NCI-H1092 (cell line): ENCODE measurements around the gene TLR4.

ENCODE experiments used
- DNase-seq: peaks from one replicate; lab custom pipeline; 2025; lab: John Stamatoyannopoulos, UW

TLR4 gene

DNA sequence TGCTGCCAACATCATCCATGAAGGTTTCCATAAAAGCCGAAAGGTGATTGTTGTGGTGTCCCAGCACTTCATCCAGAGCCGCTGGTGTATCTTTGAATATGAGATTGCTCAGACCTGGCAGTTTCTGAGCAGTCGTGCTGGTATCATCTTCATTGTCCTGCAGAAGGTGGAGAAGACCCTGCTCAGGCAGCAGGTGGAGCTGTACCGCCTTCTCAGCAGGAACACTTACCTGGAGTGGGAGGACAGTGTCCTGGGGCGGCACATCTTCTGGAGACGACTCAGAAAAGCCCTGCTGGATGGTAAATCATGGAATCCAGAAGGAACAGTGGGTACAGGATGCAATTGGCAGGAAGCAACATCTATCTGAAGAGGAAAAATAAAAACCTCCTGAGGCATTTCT, 10.1 kb downstream of the TLR4 start:
- no peak for DNase-seq

DNA sequence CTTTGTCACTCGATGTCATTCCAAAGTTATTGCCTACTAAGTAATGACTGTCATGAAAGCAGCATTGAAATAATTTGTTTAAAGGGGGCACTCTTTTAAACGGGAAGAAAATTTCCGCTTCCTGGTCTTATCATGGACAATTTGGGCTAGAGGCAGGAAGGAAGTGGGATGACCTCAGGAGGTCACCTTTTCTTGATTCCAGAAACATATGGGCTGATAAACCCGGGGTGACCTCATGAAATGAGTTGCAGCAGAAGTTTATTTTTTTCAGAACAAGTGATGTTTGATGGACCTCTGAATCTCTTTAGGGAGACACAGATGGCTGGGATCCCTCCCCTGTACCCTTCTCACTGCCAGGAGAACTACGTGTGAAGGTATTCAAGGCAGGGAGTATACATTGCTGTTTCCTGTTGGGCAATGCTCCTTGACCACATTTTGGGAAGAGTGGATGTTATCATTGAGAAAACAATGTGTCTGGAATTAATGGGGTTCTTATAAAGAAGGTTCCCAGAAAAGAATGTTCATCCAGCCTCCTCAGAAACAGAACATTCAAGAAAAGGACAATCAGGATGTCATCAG, 11.3 kb downstream of the TLR4 start:
- no peak for DNase-seq

DNA sequence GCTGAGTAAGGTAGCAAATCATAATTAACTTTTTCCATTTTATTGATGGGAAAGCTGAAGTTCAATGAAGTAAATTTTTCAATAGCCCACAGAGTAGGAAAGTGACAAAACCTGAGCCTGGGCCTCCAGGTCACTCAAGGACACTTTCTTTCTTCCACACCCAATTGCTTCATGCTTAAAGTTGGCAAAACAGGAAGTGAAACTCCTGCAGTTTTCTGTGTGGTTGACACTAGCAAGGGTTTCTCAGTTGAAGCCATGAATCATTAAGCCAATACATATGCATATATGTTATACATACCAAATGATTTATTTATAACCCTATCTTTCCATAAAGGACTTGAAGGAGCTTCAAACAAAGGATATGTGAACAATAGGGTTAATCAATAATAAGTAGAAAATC, 13.9 kb downstream of the TLR4 start:
- DNase-seq = no peak

DNA sequence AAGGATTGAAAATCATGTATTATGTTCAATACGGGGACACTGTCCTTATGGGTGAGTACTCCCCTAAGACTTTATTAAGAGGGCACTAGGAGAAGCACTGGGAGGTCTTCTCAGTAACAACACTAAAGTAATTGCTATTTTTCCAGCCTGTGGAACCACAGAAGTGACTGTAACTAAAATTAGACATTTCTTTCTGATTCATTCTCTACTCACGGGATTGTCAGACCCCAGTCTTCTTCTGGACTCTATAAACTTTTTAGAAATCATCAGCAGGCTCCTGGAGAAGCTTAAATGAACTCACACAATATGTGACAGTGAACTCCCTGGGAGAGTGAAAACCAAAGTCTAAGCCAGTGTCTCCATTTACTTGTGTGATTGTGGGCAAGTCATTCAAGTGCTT, 14.5 kb downstream of the TLR4 start:
- DNase-seq = no peak

DNA sequence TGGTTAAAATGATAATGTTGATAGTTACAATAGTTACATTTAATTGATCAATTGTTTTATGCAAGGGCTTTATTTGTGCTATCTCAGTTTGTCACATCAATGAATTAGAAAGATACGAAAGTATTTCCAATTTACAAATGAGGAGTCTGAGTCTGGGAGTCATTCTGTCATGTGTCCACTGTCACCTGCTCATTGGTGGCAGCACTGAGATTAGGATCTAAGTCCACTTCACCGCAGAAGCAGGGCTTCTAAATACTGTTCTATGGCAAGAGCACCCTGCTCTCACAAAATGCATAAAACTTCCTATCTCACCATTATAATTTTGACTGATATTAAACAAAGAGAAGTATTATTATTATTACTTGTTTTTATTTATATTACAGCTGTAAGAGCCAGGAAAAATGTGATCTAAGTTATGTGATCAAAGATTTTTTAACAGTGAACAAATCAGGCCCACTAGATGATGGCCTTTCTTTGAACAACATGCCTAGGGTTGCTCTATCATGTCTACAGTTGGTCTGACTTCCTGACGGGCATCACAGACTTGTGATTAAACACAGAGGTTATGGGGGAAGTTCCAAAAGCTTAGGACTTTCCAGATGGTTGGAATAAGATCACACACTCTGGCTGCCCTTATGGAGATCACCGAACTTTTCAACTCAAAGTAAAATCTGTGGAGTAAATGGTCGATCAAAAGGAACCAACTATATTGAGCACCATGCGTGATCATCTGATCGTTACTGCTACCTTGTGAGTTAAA, 15.1 kb downstream of the TLR4 start:
- DNase-seq = no peak

DNA sequence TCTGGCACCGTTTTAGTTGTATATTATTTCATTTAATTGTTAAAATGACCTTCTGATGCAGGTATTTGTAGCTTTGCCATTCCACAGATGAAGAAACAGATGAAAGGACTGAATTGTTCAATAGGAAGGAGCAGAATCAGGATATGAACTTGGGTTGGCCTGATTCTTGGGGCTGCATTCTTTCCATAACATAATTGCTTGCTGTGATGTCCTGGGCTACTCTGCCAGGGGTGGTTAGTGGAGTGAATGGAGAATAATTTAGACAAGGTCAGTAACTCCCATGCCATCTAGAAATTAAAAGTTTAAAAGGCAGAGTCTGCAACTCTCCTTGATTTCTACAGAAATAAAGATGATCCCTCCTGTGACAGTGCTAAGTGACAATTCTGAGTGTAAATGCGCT, 15.9 kb downstream of the TLR4 start:
- no peak for DNase-seq

DNA sequence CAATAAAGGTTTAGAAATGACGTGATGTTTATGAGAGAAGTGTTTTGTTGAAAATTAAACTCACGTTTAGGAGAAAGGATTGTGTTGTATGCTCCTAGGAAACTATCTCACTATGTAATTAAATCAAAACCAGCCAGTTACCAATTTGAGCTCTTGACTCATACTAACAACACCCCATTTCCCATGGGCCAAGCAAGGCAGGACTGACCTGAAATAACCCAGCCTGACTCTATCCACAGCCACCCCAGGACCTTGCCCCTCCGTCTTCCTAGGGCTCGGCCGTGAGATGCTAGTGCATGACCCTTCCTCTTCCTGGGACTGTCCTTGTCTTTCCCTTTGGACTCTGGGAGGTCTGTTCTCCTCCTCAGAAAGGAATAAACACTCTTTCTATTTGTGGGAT, 16.4 kb downstream of the TLR4 start:
- no peak for DNase-seq

DNA sequence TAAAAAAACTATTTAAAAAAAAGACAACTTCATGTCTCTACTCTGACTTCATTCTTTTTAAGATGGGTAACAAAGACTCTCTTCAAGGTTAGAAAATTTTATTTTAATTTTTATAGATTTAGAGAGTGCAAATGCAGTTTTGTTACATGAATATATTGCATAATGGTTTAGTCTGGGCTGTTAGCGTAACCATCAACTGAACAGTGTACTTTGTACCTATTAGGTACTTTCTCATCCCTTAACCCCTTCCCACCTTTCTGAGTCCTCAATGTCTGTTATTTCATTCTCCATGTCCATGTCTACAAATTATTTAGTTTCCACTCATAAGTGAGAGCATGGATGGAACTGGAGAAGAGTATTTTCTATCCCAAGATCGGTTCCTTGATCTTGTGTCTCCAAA, 16.8 kb downstream of the TLR4 start:
- DNase-seq = no peak

DNA sequence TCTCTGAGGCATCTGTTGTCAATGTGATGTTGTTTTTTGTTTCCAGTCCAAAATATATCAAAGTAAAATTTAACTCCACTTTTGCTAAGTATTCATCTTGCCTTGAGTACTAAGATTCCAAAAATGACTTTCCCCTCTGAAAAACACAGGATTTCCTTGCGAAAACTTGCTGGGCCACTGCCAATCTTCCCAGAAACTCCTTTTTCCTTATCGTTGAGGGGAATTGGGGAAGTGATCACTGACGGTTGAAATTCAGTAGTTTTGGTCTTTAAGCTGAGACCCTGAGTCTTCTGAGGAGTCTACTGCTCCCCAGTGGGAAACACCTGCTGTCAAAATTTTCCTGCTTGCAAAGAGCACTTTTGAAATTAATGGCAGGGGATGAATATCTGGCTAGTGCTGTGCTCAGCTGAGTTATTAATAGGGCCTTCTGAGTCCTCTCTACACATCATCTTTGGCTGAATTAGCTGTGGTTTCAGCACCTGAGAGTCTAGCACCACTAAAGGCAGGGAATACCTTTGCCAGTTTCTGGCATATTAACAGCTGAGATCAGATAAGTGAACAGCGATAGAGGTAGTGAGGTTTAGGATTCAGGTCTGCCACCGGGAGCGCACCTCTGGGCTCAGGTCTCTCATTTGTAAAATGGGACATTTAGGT, 18.0 kb downstream of the TLR4 start:
- DNase-seq = no peak

DNA sequence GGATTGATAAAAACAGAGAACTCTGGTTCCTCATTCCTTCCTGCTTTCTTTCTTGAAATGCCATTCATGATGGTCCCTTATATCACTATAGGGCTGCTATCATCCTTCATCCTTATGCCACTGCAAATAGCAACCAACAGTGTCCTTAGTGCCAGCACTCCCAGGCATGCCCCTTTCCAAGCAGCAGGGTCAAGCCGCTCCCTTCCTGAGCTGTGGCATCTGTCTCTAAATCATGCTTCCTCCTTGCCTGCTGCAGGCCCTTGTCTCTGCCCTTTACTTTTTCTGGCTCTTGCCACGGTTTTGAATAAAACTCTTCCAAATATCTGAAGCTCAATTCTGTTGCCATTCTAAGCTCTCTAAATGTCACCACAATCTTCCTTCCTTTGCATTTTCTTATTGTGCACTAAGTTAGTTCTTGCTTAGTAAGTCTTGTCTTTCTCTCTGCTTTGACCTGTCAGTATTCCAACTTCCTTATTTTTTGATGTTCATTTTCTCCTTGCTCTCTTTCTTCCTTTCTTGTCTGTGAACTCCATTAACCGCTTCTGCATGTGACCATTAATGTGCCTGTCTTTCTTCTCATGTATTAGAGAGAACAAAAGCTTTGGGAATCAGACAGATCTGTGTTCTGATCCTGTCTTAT, 19.9 kb downstream of the TLR4 start:
- no peak for DNase-seq

DNA sequence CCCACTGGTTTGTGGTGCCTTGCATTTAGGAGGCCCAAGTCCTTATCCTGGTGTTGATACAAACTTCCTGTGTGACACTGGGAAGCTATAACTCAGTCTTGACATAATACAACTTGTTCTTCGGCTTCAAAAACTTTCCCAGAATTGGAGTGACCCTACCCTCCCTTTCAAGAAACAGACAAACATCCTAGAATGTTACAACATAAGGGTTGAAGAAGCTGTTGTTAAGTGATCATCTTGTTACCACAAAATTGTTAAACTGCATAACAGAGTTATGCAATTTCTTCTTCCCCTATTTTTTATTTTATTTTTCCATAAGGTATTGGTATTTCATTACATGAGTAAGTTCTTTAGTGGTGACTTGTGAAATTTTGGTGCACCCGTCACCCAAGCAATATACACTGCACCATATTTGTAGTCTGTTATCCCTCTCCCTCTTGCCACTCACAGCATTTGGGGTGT, 21.3 kb downstream of the TLR4 start:
- DNase-seq = no peak

DNA sequence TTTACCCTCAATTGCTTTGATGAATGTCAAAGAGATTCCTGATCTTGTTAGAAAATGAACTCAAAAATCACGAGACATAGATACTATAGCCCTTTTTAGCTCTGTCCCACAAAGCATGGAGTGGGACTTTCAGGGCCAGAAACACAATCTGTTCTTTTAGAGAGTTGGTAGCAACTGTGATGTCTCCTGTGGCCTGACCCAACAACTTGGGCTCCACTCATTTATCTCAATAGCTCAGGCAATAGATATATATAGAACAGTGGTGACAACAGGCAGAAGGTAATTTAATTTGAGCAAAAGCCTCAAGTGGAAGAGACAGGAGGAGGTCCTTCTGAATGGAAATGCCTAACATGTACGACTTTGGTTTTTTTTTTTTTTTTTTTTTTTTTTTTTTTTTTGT, 25.2 kb downstream of the TLR4 start:
- DNase-seq = no peak

DNA sequence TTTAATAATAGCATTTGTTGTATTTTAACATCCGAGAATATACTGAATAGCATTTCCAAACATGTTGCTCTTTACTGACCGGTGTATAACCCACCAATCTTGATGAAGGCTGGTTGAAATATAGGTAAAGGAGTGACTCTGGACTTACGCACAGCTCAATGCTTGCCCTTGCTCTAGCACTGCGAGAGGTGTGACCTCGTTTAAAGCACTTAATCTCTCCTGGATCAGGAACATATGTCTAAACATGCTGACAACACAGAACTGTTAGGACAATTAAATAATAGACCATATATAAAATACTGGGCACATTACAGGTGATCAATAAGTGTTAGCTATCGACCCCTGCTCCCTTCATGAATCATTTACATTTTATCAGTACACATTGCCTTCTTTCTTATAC, 28.3 kb downstream of the TLR4 start:
- no peak for DNase-seq

DNA sequence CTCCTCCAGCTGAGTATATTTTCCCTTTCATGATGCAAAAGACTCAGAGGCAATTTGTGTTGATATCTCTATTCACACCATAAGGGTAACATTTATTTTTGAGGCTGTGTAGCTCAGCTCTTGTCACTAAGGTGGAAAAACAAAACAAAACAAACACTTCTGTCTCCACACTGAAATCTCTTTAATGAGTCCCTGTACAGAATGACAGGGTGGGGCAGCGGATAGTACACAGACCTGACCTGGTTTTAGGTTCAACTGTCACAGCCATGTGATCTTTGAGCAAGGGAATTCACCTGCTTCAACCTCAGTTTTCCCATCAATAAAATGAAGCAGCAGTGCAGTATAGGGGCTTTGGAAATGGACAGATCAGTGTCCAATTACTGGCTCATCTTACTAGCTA, 29.3 kb downstream of the TLR4 start:
- no peak for DNase-seq

DNA sequence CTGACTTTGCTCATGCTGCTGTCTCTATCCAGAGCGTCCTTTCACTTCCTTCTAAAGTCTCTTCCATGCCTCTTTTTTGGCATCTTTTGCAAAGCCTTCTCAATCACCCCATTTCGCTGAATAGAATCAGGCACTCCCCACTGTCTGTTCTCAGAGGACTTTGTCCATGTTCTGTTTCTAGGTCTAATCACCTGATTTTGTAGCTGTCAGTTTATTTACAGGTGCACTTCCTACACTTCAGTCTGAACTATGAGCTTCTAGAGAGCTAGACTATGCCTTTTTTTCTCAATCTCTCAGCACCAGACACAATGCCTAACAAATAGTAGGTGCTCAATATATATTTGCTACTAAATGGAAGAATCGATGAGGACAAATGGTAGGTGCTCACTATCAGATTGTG, 29.9 kb downstream of the TLR4 start:
- no peak for DNase-seq

DNA sequence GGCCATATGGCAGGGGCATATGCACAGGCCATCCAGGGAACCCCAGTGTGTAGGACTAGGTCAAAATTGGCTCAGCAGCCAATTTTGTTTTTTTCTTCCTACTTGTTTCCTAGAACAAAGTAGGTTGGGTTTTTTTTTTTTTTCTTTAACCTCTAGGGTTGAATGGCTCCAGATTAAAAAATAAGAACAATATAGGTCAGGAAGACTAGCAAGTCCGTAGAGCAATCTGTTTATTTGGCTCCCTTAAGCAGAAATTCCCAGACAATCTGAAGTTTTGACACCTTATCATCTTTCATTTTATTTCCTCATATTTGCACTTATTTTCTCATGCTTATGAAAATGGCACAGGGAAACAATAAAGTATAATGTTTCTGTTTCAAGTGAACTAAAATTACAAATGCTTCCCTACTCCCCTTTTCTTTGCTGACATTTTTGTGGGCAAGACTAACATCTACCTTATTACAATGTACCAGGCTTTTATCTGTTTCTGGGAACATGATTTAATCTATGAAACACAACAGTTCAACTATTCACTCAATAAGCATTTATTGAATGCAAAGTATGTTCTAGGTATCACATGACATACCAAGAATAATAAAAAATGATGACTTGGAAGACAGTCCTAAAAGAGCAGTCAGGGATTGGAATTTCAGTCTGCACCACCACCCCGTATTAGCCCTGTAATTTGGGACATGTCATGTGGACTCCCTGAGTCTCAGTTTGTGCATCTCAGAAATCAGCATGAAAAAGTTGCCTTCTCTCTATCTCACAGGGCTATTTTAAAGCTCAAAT, 30.5 kb downstream of the TLR4 start:
- DNase-seq = no peak

DNA sequence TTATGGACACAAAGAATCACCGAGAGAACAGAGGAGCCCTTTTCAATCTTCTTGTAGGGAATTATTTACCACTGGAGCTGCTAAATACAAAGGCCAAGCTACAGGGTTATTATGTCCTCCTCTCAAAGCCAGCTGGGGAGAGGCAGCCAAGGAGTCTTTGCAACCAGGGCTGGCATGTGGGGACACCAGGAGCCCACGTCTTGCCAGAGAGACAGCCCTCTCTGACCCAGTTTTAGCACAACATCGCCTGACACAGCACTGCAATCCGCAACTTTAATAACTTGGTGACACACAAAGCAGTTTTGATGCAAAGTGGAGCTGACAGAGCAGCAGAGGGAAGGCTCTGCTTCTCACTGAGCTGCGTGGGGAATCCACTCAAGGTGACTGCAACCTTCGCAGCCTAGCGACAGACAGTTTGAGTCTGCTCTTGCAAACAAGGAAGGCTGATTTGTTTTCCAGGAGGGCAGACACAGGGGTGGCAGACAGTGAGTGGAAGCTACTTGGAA, 33.6 kb downstream of the TLR4 start:
- no peak for DNase-seq

DNA sequence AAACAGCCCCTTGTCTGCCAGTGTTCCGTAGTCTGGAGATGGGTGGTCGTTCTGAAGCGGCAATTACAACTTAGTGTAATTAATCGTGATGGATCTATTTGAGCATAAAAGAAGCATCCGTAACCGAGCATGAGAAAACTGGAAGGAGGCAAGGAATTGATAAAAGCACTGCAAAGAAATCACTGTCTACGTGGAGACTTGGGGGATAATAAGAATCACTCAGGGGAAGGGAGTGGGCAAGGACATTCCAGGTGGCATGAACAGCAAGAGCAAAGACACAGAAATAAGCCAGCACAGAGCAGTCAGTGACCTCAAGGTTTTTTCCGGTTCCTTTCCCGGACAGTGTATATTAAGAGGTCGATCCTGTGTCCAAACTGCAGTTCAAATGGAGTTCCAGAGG, 35.0 kb downstream of the TLR4 start:
- no peak for DNase-seq

DNA sequence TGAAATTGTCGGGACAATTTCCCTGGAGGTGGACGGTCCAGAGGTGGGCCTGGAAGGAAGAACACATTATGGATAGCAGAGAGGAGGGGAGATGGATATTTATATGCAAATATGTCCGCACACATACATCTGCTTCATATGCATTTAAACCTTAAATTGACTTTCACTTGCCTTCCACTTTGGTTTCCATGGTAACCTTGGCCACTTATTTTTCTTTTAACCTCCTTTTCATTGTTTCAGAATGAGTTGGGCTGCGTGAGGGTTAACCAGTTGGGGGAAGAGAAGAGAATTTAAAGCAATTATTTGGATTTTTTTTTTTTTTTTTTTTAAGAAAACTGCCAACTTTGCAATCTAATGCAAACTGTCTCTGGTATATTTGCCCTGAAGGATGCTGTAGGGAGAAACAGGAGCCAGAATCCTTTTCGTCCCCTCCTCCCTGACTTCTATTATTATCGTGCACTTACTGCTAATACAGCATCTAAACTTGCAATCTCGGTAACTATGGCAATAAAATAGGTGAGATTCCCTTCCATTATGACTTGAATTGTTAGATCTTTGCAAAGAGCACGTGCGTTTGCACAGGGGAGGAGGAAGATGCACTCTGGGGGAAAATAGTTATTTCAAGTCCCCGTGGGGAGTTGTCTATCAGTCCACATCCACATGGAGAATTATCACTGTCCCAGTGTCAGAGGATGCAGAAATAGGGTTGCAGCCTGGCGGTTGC, 35.6 kb downstream of the TLR4 start:
- no peak for DNase-seq

DNA sequence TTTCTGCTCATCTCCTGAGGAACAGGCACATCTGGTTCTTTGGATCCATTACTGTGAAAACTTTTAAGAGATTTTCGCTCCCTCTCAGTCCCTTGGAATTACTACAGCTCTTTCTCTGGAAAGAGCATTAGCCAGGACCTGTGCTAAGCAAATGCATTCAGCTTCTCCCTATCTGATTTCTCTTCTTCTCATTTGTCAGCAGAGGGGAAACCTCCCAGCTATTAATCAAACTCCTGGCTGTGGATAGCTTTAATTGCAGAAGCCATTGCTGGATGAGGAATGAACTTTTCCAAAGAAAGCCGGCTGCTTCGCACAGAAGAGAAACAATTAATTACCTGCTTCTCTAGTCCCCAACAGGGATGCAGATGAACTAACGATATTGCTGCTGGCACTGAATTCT, 37.9 kb downstream of the TLR4 start:
- DNase-seq = no peak

DNA sequence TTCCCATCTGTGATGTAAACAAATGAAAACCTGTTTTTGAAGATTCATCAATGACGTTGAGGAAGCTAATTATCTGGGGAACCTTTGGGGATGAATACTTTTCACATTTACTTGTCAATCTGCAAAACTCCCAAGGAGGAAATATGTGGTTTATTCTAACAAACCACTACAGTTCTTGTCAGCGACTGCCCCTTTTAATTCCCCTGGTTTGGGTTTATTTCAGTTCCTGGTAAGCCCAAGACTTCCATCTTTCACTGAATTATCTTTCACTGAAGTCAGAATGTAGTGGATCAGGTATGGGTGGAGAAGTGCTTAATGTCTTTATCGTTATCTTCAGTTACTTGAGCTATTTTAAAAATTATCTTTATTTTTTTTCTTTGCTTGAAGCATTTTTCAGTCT, 40.2 kb downstream of the TLR4 start:
- no peak for DNase-seq
